HG02970 (cell line): ENCODE results near the gene POU2F2.
A peak's percentile ranks its signal among the peaks of the same experiment; 100 is the strongest.
"Not testable (repeated sequence)": the region's sequence is repeated elsewhere in the genome, so short reads cannot be mapped to it uniquely, and the experiment has no call there.

Experiments used
- ATAC-seq: cut with Tn5 transposase; IDR thresholded peaks from one replicate; pipeline ENCODE4 v1.9.1; 2021; ENCODE audit warnings: mild to moderate bottlenecking, moderate library complexity, moderate number of reproducible peaks; ENCODE audit not compliant: unreplicated experiment, low FRiP score

The POU2F2 gene

DNA sequence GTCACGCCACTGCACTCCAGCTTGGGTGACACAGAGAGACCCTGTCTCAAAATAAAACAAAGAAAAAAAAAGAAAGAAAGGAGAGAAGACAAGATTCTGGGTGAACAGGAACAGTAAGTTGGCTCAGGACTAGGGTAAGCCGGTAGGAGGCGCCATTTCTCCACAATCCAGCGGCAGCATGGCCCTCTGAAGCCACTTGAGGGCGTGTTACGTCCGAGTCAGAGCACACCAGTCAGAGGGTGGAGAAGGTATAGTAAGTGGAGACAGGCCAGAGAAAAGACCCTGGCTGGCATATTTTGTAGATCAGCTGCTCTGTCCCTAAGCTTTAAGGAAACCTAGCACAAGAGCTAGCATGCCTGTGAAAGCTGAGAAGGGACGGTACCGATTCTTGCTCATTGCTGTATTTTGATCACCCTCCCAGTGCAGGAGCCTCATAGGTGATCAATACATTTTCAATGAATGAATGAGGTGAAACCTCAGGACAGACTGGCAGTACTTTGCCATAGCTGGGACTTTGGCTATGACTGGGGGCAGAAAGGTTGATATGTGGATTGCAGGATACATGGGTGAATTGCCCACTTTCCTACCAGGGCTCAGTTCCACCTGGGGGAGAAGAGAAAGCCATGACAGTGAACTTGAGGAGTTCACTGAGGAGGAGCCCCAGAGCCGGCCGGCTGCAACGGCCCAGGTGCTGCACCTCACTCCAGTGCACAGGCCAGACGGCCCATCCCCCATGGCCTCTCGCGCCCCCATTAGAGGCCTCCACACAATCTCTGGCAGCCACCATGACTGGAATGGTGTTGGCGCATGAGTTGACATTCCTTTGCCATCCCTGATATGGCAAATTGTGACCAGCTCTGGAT lies 23.5 kb downstream of the POU2F2 start:
- peak; percentile 73 for ATAC-seq

DNA sequence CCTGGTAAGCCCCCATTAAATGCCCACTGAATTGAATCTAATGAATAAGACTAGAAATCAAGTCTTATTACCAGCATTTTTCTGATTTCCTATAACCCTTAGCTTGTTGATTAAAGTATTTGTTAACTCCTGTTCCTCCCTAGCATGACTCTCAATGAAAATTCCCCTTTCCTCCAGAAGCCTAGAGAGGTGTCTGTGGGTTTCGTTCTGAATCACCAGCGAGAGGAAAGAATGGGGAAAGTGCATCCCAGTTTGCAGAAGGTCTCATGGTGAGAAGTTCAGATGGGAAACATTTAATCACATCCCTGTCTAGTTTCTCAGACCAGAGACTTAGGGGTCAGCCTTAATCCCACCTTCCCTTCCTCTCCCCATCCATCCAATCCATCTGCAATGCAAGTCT lies 26.9 kb downstream of the POU2F2 start:
- no peak for ATAC-seq

DNA sequence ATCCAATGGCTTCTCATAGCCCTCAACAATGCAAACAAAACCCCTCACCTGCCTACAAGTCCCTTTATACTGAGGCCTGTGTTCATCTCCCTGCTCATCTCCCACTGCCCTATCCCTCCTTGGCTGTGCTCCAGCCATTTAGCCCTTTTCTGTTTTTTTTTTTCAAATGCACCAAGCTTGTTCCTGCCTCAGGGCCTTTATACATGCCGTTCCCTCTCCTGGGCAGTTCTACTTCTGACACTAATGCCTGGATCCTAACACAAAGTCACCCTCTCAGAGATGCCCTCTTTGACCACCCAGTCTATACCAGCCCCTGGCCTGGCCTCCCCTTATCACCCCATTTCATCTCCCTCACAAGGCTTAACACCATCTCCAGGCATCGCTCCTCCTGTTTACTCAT lies 29.4 kb downstream of the POU2F2 start:
- no peak for ATAC-seq

DNA sequence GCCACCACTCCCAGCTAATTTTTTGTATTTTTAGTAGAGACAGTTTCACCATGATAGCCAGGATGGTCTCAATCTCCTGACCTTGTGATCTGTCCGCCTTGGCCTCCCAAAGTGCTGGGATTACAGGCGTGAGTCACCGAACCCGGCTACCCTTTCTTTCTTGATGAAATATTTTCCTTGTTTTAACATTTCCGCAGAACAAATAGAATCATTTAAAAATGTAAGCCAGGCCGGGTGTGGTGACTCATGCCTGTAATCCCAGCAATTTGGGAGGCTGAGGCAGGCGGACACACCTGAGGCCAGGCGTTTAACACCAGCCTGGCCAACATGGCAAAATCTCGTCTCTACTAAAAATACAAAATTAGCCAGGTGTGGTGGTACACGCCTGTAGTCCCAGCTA lies 32.0 kb downstream of the POU2F2 start:
- not testable (repeated sequence) for ATAC-seq

DNA sequence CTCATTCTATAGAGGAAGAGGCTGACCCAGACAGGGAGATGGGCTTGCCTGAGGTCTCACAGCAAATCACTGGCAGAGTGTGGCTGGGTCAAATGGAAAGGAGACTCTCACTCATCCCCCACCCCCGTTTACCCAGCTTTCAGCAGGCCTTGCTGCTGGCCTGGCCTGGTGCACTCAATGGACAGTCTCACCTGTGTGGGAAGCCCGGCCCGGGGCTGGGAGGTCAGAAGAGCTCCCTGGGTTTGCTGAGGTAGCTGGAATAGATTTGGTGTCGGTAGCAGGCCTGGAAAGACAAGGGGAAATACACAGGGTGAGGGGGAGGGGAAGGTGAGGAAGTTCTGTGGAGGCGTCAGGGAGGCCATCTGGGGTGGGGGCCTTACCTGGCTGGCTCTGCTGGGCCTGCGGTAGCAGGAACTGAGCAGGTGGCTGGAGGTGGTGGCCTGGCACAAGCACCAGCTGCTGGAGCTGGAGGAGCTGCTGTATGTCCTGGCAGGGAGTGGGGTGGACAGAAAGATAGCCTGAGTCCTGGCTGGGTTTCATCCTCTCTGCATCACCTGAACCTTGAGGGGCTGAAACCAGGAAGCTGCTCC lies 32.8 kb downstream of the POU2F2 start:
- ATAC-seq: no peak

DNA sequence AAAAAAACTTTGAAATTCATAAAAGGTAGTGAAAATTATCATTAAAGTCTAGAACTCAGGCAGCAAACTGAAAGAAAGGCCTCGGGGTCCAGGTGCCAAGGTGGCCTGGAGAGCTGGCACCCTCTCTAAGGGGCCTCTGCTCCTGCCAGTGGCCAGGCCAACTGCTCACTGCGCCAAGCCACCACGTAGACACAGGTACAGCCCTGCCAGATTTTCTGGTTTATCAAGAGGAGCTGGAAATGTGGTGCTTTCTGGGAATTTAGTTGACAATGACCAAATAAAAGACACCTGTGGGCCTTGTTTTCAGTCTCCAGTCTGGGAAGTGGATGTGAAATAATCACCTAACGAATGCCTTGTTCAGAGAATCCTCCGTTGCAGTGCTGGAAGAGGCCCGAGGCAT lies 33.5 kb downstream of the POU2F2 start:
- ATAC-seq: no peak

DNA sequence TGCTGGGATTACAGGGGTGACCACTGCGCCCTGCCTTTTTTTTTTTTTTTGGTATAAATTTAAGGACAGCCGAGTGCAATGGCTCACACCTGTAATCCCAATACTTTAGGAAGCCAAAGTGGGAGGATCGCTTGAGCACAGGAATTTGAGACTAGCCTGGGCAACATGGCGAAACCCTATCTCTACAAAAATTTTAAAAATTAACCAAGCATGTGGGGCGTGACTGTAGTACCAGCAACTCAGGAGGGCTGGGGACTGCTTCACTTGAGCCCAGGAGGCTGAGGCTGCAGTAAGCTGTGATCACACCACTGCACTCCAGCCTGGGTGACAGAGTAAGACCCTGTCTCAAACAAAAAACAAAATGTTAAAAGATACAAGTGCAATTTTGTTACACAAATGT lies 34.8 kb downstream of the POU2F2 start:
- no peak for ATAC-seq

DNA sequence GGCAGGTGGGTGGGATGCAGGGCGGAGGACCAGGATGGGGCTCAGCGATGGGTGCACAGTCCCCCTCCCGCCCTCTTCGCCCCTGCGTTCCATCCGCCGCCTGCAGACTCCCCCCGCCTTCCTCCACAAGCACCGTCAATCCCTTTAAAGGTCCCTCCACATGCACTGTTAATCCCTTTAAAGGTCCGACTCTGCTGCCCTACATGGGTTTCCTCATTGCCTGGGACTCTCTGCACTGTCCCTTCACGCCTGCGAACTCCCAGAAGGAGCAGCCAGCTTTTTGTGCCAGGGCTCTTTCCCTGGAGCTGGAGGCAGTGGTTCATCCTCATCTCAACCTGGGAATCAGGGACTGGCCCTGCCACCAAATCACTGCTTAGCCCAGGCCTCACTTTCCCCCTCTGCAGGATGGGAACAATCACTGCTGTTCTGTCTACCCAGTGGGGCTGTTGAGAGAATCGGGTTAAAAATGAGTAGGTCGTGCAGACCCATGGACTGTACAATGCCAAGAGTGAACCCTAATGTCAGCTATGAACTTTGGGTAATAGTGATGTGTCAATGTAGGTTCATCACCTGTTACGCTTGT lies 35.9 kb downstream of the POU2F2 start:
- no peak for ATAC-seq

DNA sequence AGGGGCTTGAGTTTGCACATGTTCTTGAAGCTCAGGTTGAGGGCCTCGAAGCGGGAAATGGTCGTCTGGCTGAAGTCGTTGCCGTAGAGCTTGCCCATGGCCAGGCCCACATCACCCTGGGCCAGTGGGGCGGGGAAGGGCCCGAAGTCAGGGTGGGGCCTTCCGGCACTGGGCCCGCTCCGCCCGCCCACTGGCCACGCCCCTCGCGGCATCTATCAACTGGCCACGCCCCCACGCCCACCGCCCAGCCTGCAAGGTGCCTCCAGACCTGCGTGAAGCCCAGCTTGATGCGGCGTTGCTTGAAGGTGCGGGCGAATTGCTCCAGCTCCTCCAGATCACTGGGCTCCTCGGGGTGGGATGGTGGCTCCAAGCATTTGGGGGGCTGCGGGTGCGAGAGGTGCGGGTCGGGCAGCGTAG lies 36.4 kb downstream of the POU2F2 start:
- ATAC-seq: no peak

DNA sequence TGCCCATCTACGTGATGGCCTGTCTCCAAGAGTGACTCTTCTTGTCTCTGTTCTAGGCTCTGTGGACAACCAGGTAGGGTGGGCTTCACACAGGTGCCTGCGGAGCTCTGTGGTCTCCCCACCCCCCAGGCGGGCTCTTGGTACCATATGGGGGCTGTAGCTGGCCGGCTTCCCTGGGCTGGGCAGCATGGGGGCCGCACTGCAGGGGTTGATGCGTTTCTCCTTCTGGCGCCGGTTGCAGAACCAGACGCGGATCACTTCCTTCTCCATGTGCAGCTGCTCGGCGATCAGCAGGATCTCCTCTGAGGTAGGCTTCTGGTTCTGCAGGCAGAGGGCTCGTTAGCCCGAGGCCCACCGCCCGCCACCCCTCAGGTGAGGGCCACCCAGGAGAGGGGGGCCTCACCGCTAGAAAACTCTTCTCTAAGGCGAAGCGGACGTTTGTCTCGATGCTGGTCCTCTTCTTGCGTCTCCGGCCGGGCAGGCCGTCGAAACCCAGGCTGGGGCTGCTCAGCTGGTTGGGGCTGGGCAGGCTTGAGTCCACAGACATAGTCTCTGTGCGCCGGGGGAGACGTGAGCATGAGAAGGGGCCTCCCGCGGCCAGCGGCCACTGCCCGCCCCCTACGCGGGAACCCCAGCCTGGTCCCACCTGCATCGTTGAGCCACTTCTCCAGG lies 37.0 kb downstream of the POU2F2 start:
- ATAC-seq: no peak

DNA sequence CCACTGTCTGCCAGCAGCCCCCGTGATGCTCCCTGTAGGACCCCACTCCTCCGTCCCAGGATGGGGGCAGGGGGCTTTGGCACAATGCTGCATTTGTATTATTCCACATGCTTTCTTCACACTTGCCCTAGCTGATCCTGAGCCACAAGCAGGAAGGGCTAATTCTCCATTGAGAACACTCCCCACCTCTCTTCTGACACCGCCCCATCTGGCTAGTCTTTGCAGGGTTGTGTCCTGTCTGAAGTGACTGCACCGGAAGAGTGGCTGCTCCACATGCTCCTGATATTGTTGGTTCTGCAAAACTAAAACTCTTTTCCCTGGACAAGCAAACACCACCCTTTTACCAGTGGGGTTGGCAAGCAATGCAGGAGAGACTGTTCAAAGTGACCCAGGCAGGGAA lies 38.3 kb downstream of the POU2F2 start:
- ATAC-seq: no peak

DNA sequence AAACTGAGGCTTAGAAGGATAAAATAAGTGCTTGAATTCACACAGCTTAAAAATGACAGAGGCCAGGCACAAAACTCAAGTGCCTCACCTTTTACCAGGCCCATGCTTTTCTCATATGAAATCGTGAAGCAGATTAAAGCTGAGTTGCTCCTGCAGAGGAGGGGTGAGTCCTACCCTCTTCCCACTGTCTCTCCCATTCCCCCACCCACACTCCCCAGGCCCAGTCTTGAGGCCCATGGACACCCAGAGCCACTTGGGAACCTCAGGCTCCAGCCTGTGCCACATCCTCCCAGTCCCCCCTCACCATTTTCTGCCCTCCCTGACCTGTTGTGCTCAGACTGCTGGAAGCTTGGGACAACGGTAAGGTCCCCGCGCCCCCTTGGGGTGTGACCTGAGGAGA lies 38.7 kb downstream of the POU2F2 start:
- ATAC-seq: no peak

DNA sequence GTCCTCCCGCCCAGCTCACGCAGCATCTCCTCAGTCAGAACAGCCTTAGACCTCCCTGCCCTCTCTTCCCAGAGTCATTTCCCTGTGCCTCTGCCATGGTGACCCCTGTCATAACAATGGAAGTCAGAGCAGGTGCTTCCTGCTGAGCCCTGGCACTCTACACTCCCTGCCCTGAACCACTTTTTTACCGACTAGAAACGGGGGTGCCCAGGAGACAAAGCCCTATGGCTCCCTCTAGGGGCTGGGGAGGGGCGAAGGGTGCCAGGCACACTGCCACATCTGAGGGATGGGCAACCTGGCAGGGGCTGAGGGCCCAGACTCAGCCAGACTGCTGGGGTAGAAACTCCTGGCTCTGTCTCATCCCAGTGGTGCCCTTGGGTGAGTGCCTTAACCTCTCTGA lies 39.9 kb downstream of the POU2F2 start:
- ATAC-seq: no peak

DNA sequence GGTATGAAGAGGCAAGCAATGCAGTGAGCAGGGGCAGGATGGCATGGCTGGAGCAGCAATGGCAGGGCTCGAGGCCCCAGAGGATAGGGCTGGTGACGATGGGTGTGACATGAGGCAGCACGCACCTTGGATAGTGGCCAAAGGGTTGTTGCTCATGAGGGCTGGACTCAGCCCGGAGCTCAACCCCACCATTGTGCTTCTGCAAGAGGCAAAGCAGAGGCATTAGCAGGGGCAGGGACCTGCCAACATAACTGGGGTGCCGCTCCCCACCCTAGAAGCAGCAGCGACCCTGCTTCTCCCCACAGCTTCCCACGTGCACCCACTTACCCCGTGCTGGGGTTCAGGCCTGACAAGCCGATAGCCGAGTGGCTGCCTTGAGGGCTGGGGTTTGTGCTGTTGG lies 40.5 kb downstream of the POU2F2 start:
- no peak for ATAC-seq

DNA sequence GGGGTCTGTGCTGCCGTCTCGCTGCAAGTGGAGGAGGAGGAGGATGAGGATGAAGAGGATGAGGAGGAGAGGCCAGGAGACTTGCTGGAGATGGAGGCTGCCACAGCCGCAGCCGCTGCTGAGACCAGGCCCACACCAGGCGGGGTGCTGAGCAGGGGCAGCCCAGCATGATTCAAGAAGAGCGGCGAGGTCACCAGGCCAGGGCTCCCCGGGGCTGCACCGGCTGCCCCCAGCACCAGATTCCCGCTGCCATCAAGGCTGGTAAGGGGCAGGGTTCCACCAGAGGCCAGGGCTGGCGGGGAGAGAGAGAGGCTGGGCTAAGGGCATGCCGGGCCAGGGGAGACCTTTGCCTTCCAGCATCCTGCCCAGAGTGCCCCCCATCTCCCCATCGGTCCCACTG lies 40.9 kb downstream of the POU2F2 start:
- ATAC-seq: no peak

DNA sequence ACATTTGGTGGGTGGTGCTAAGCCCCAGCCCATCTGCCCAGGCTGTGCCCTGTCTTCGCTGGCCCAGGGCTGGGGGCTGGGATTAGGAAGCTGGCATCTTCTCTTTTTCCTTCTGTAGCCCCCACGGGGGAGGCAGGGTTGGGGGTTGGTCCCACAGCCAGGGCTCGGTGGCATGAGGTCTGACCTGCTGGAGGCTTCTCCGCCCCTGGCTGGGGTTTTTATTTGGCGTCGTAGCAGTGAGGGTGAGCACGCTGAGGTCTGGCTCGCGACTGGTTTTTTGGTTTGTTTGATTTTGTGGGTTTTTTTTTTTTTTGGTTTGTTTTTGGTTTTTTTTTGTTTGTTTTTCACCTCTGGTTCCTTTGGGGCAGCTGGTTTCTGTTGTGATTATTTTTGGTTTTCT lies 41.6 kb downstream of the POU2F2 start:
- ATAC-seq: no peak

DNA sequence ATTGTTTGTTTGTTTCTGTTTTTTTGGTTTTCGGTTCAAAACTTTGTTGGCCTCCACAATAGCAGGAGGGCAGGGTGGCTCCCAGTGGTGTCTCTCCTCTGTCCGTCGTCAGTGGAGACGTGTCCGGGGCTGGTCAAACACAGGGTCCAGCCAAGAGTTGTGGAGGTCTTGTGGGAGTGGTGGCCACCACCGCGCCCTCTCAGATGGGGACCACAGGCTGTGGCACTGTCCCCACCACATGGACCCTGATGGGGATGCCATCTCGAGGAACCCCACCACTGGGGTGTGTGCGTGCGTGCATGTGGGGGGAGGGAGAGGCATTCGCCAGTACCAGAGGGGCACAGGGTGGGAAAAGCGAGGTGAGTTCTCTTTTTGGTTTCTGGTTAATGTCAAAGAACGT lies 42.5 kb downstream of the POU2F2 start:
- no peak for ATAC-seq

DNA sequence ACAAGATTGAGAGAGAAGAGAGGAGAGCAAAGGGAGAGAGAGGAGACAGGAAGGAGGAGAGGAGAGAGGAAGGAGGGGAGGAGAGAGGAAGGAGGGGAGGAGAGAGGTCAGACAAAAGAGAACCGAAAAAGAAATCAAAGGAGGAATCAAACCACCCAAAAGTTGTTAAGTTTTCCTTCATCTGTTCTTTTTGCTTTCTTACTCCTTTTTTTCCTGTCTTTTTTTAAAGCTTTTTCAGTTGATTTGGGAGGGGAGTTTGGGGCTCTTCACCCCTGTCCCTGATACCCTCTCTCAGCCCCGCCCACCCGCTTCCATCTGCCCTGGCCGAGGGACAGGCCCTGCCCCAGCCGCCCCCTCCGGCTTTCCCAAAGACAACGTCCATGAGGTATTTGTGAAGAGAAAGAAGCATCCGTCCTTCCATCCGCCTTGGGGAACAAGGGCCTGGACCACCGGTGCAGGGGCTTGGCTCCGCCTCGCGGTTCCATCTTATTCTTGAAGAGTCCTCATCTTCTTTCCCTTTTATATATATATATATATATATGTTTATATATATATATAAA lies 43.0 kb downstream of the POU2F2 start:
- ATAC-seq: no peak

DNA sequence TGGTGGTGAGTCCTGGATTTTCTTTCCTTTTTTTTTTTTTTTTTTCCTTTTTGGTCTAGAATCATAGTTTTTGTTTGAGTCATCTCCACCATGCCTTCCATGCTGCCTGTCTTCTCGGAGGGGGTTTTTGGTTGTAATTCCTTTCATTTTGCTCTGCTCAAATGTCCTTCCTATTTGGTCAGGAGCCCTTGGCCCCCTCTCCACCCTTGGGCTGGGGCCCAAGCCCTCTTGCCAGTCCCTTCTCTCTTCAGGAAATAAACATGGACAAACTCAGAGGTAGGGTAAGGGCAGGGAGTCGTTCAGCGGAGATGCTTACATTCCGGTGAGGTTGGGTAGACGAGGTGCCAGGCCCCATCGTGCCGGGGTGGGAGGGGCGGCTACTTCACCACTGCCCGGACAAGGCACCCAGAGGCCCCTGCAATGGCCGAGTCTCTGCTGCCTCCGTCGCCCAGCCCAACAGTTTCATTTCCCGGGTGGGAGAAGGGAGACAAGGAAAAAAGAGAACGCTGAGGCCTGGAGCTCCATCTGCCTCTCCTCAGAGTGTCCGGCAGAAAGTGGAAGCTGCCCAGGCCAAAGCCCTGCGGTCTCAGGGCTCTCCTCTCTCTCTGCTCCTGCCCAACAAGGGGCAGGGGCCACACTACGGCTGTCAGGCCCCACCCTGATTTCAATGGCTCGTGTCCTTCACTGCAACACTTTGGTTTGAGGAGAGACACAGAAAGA lies 43.6 kb downstream of the POU2F2 start:
- ATAC-seq: no peak

DNA sequence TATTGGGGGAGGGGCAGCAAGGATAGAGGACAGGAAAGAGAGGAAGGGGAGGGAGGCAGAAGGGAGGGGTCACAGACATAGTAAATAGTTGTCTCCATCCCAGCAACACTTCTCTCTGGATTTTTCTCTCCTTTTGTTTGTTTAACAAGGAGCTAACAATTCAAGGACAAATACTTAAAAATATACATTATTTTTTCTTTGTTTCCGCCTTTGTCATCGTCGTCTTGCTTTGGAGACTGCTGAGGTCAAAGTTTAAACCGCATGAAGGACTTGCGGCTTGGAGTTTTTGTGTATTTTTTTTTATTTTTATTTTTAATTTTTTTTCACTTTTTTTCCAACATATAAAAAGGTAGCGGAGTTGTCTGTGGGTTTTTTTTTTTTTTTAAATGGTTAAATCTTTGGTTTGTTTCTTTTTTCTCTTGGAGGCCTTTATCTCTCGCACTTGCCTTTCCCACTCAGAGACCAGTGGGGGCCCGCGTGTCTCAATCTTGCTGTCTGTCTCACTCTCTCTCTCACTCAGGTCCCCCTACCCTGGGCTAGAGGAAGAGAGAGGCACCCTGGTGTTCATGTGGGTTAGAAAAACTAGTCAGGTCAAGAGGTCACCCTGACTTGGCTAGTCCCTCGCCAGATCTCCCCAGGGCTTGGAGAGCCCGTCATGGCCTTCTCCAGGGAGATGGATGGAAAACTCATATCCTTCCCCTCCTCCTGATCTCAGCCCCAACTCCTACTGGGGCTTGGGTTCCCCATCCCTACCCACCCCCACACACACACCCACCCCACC lies 45.3 kb downstream of the POU2F2 start:
- ATAC-seq: no peak
